Measurements from ENCODE around the gene TRIO. TPM values are rescaled to one million over a fixed set of nuclear protein-coding genes. Genes with fewer than 3 reads are reported as not detected.

Gene TRIO
- total RNA-seq, 1 experiment from 2014 or later, result 68.4 TPM

- Histone ChIP-seq H3K4me2 (ENCODE audit: low read length) (no peak overlapping the region), H3K9ac (ENCODE audit: low read length) (no peak overlapping the region), H3K4me1 (ENCODE audit: control insufficient read depth in 1 of 2, insufficient read depth in 2 of 2, low read length in 2 of 2) (peaks cover 0 to 3% of the 10 kb centered on the region in 2 experiments; a peak in 1 of 4 replicates), H3K79me2 (ENCODE audit: insufficient read depth, low read length) (no peaks in the 10 kb centered on the region), H3K27me3 (ENCODE audit: insufficient read depth, low read length) (no peaks in the 10 kb centered on the region), H3K27ac (ENCODE audit: low read depth, low read length) (no peak overlapping the region), H3K9me3 (ENCODE audit: control insufficient read depth in 1 of 2, insufficient read depth in 1 of 2, low read depth in 1 of 2, low read length in 2 of 2) (no peaks in the 10 kb centered on the region), H3K36me3 (ENCODE audit: control insufficient read depth in 1 of 2, insufficient read depth in 2 of 2, low read length in 2 of 2) (peaks cover 6 to 16% of the 10 kb centered on the region in 2 experiments), H4K20me1 (ENCODE audit: insufficient read depth) (no peaks in the 10 kb centered on the region), H2AFZ (ENCODE audit: low read depth, low read length, poor library complexity, severe bottlenecking) (no peak overlapping the region), H3K4me3 (replicated peaks in 1 of 2; ENCODE audit: low read depth in 1 of 2, low read length in 2 of 2) (no peak overlapping the region), H3K9me2 (ENCODE audit: insufficient read depth) (no peaks in the 10 kb centered on the region)
- ChIA-PET CTCF (no interaction called here), RAD21 (ENCODE audit: low non-redundant PET in 1 of 2, low total read pairs in 2 of 2, uncharacterized antibody in 2 of 2, unreplicated experiment in 2 of 2) (no interaction called here), POLR2A (no interaction called here)
- intact Hi-C loops (cut with micrococcal nuclease), result no loop called here
- TF ChIP-seq CBX3 (IDR thresholded peaks at IDR 0.05; ENCODE audit: low read depth) (no peak), CTCF (IDR thresholded peaks at IDR 0.05 in 2 of 3, conservative IDR thresholded peaks at IDR 0.05 in 1 of 3; ENCODE audit: borderline replicate concordance in 1 of 3, insufficient read depth in 1 of 3, low read depth in 2 of 3, low read length in 2 of 3) (no peak), ZFX (IDR thresholded peaks at IDR 0.05) (no peak), POLR2A (IDR thresholded peaks at IDR 0.05; ENCODE audit: borderline replicate concordance, extremely low read depth, insufficient read depth, insufficient read length) (no peak), ATF3 (IDR thresholded peaks at IDR 0.05) (no peak), SIN3A (IDR thresholded peaks at IDR 0.05; ENCODE audit: low read depth) (no peak), EZH2 (IDR thresholded peaks at IDR 0.05) (no peak), FOSL1 (IDR thresholded peaks at IDR 0.05; ENCODE audit: low read depth) (no peak), EZH2phosphoT487 (IDR thresholded peaks at IDR 0.05; ENCODE audit: borderline replicate concordance) (no peak), MAX (IDR thresholded peaks at IDR 0.05) (no peak), POLR2AphosphoS5 (IDR thresholded peaks at IDR 0.05; ENCODE audit: low read depth, low read length) (no peak), ELF1 (IDR thresholded peaks at IDR 0.05; ENCODE audit: borderline replicate concordance, low read depth) (no peak), CEBPB (IDR thresholded peaks at IDR 0.05; ENCODE audit: low read depth) (no peak)
- ATAC-seq (no peak), DNase-seq (ENCODE audit: low read depth, low spot score) (no peak)
- no TSS peak for BruUV-seq (replicated peaks)
Observed at GRCh38 chr5:14415698-14416074, 272.5 kb downstream of the TRIO start.

Measured in HCT116 (cell line).